ENCODE data around the gene CASP7. TPM values are rescaled to one million over a fixed set of nuclear protein-coding genes. Genes with fewer than 3 reads are reported as not detected.

Gene CASP7
- total RNA-seq, 1 experiment from 2014 or later = 4.7 TPM

DNA sequence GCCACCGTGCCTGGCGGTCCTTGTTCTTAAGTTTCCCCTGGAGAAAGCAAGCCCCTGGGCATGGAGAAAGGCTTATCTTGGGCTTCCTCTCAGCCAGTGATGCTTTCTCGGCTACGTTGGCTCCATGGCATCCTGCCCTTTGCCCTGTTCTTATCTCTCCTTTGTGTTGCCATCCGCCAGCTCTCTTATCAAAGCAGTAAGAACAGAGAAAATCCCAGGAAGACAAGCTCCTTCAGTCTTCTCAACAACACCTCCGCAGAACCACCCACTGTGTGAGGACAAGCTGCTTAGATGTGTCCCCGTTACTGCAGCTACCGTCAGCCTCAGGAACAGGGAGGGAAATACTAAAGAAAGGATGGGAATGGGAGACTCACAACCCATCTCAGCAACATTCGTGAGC, 75.1 kb downstream of the CASP7 start:
- H3K27ac Mint-ChIP-seq = no peak overlapping the region
- Histone ChIP-seq H3K56ac (ENCODE audit: insufficient read length, low read depth, low read length) (no peak overlapping the region), H3K23me2 (ENCODE audit: insufficient read length, low read depth, low read length, poor library complexity, severe bottlenecking) (no peaks in the 10 kb centered on the region)

More for the DNA sequence above, 75.1 kb downstream of the CASP7 start:
- Histone ChIP-seq H4K91ac (ENCODE audit: insufficient read length, low read depth, low read length) (no peak overlapping the region), H3K4ac (ENCODE audit: low read depth, low read length) (no peak overlapping the region), H2BK12ac (ENCODE audit: insufficient read length, low read depth, low read length) (no peak overlapping the region), H3K79me2 (ENCODE audit: insufficient read depth, low read length) (no peaks in the 10 kb centered on the region), H3K79me1 (ENCODE audit: insufficient read depth, low read depth, low read length, poor library complexity, severe bottlenecking) (no peaks in the 10 kb centered on the region), H4K5ac (ENCODE audit: insufficient read length, low read depth, low read length) (no peak overlapping the region), H3T11ph (ENCODE audit: low read length) (no peak overlapping the region), H3K27me3 (ENCODE audit: insufficient read depth, low read length) (no peaks in the 10 kb centered on the region), H3K4me2 (ENCODE audit: insufficient read depth, insufficient read length, low read length) (no peak overlapping the region), H3K9me3 (ENCODE audit: control insufficient read depth, low read depth, low read length) (no peaks in the 10 kb centered on the region), H2BK5ac (ENCODE audit: insufficient read length, low read length) (no peak overlapping the region), H2AK5ac (ENCODE audit: insufficient read length, low read length) (no peak overlapping the region), H2BK15ac (ENCODE audit: low read depth, low read length) (no peak overlapping the region), H2BK20ac (ENCODE audit: low read depth, low read length, poor library complexity, severe bottlenecking) (no peak overlapping the region), H4K8ac (replicated peaks; ENCODE audit: insufficient read length, low read depth, low read length) (no peak overlapping the region), H3K14ac (ENCODE audit: insufficient read depth, low read length) (no peak overlapping the region), H3K18ac (ENCODE audit: insufficient read length, low read depth, low read length) (no peak overlapping the region), H3K27ac (ENCODE audit: insufficient read length, low read depth, low read length) (no peak overlapping the region), H2BK120ac (ENCODE audit: low read depth, low read length, poor library complexity, severe bottlenecking) (no peak overlapping the region), H3K4me1 (ENCODE audit: insufficient read depth, low read length) (no peaks in the 10 kb centered on the region), H3K9ac (ENCODE audit: extremely low read depth, insufficient read length, low read length) (no peak overlapping the region), H2AFZ (ENCODE audit: low read length) (no peak overlapping the region), H4K20me1 (ENCODE audit: control insufficient read depth, insufficient read depth, insufficient read length) (no peaks in the 10 kb centered on the region), H3K23ac (ENCODE audit: insufficient read length, low read depth, low read length) (no peak overlapping the region)
- TF ChIP-seq, protein P1, sequence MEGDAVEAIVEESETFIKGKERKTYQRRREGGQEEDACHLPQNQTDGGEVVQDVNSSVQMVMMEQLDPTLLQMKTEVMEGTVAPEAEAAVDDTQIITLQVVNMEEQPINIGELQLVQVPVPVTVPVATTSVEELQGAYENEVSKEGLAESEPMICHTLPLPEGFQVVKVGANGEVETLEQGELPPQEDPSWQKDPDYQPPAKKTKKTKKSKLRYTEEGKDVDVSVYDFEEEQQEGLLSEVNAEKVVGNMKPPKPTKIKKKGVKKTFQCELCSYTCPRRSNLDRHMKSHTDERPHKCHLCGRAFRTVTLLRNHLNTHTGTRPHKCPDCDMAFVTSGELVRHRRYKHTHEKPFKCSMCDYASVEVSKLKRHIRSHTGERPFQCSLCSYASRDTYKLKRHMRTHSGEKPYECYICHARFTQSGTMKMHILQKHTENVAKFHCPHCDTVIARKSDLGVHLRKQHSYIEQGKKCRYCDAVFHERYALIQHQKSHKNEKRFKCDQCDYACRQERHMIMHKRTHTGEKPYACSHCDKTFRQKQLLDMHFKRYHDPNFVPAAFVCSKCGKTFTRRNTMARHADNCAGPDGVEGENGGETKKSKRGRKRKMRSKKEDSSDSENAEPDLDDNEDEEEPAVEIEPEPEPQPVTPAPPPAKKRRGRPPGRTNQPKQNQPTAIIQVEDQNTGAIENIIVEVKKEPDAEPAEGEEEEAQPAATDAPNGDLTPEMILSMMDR (conservative IDR thresholded peaks at IDR 0.05) = no peak
- Mint-ChIP-seq H3K27me3 (ENCODE audit: low read depth) (peaks cover 4% of the 10 kb centered on the region), H3K4me1 (no peaks in the 10 kb centered on the region; a peak in 1 of 4 replicates), H3K9me3 (no peaks in the 10 kb centered on the region; a peak in 1 of 5 replicates), H3K4me3 (no peak overlapping the region), H3K36me3 (ENCODE audit: insufficient read depth in 1 of 3, low read depth in 3 of 3) (no peaks in the 10 kb centered on the region)
- no peak for DNase-seq
- WGBS (ENCODE audit: extremely low coverage, insufficient read length, low lambda C conversion rate) = no CpG with 5 or more reads among the region's 9 CpGs

All from H9 (cell line).